Measurements from ENCODE around the gene CHKB.

The CHKB gene

DNA sequence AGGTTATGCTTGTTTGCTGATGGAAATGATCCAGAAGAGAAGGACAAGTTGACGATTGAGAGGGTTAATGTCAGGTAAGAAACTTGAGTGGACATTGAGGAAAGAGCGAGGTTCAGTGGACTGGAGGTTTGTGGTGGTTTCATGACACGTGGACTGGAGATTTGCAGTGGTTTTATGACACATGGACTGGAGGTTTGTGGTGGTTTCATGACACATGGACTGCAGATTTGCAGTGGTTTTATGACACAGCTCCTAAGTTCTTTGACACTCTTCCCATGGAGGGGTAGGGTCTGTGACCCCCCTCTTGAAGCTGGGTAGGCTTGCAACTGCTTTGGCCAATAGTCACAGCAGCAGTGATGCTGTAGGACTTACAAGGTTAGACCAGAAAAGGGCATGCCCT lies 12.5 kb upstream of the CHKB start:
- no peak for DNase-seq

DNA sequence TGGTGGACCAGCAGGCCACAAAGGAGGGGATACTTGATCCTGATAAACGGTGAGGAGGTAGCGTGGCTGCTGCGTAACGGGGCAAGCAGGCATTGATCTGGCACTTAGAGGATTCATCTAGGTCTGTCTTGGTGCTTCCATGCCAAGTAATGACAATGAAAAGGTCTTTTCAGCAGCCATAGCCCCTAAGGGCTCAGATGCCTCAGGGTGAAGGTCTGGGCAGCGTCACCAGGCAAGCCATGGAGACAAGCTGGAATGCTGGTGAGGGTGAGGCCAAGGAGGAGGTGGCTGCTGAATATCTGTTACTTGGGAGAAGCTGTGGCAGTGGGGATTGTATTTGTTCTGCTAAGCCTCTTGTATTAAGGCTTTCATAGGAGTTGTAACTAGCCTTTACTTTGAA lies 4.8 kb upstream of the CHKB start:
- DNase-seq: no peak

DNA sequence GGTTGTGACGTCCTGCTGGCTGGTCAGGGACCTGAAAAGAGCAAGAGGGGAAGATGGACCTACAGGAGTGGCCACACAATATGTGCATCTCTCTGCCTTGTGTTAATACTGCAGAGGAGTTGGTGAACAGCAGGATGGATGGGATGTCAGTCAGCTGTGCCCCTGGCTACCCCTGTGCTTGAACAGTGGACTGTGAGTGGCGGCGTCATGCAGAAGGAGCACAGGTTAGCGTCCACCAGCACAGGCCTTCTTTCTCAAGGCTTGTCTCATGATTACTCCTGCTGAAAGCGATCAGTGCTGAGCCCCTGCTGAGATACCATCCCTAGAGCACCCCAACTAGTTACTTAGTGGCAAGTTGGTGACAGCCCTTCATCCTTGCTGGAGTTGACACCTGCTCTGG lies 3.8 kb upstream of the CHKB start:
- DNase-seq: no peak

DNA sequence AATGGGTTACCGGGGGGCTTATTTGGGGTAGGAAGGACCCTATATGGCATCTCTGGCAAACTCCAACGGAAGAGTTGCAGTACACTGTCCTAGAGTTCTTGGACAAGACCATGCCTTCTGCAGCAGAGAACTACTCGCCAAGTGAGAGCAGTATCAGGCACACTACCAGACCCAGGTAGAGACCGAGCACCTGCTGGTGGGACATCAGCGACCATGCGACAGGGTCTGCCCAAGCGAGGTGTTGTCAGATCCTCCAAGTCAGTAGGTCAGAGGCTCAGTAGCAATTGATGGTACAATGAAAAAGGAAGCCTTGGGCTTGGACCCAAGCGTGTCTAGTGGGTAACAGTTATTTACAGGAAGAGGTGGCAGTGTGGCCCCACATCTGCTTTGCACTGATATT lies 3.1 kb upstream of the CHKB start:
- DNase-seq: no peak

DNA sequence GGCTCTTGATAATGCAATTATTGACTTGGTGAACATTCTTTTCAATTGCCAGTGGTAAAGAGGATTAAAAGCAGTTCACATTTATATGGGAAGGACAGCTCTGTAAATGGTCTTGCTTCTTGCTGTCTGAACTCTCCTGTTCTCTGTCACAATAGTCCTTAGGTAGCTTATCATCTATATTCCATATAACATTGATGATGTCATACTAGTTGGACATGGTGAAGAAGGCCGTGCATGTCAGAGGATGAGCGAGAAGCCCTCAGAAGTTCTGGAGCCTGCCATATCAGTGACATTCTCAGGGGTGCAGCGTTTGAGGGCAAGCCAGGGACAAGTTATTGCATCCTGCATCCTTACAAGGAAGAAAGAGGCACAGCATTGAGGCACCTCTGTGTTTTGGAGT lies 2.6 kb upstream of the CHKB start:
- DNase-seq: no peak

DNA sequence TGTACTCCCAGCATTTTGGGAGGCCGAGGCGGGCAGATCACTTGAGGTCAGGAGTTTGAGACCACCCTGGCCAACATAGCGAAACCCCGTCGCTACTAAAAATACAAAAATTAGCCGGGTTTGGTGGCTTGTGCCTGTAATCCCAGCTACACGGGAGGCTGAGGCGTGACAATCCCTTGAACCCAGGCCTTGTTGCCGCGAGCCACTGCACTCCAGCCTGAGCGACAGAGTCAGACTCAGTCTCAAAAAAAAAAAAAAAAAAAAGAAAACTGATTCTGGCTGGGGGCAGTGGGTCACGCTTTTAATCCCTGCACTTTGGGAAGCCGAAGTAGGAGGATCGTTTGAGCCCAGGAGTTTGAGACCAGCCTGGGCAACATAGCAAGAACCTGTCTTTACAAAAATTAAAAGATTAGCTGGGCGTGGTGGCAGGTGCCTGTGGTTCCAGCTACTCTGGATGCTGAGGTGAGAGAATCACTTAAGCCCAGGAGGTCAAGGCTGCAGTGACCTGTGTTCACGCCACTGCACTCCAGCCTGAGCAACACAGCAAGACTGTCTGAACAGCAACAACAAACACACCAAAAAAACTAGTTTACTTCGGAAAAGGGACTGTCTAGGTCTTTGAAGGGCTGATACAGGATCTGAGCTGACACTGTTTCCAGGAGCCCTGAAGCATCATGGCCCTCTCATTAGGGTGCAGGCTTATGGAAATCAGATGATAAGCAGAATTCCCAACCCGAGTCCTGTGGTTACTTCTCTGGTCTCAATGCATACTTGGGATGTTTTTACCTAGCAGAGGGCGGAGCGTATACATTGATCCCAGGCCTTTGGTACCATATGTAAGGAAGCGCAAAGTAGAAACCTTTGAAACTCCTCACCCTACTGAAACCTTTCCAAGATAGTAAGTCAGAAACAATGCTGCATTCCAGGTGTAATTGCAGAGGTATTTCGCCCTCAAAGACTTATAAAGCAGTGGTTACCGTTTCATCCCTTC lies 1.8 kb upstream of the CHKB start:
- no peak for DNase-seq

DNA sequence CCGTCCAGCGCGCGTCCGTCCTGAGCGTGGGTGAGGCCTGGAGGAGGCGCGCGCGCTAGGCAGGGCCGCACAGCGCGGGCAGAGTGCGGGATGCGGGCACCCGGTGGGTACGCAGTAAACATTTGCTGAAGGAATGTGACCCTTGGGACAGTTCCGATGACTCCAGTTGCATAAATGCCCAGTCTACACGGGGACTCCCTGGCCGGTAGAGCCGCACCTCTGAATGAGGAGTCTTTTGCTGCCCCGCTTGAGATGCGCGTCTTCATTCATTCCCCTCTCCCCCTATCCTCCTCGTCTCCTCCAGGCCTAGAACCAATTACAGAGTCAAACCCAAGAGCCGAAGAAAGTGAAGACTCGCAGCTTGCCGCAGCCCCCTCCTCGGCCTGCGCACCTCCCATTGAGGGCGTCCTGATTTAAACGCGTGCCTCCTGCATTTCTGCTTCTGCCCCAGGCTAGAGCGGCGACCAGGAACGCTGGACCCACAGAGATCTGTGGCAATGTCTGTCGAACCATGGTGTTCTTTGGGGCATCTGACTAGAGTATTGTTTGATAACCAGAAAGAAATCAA lies 729 bp upstream of the CHKB start:
- DNase-seq: no peak

DNA sequence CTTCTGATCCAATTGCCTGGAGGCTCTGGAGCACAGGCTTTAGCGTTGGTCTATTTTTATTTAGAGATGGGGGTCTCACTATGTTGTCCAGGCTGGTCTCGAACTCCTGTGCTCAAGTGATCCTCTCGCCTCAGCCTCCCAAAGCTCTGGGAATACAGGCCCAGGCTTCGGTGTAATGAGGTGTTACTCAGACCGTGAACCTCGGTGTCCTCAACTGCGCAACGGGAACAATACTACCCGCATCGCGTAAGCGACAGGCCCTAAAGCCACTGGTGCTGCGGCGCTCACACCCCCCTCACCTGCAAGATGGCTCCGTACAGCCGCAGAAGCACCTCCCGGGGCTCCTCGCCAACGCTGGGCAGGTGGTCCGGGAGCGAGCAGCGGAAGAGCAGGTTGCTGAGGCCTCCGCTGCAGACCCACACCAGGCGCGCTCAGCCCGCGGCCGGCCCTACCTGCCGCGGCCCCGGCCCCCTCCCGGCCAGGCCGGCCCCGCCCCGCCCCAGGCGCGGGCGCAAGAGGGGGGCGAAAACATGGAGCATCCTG lies 628 bp downstream of the CHKB start:
- no peak for DNase-seq

DNA sequence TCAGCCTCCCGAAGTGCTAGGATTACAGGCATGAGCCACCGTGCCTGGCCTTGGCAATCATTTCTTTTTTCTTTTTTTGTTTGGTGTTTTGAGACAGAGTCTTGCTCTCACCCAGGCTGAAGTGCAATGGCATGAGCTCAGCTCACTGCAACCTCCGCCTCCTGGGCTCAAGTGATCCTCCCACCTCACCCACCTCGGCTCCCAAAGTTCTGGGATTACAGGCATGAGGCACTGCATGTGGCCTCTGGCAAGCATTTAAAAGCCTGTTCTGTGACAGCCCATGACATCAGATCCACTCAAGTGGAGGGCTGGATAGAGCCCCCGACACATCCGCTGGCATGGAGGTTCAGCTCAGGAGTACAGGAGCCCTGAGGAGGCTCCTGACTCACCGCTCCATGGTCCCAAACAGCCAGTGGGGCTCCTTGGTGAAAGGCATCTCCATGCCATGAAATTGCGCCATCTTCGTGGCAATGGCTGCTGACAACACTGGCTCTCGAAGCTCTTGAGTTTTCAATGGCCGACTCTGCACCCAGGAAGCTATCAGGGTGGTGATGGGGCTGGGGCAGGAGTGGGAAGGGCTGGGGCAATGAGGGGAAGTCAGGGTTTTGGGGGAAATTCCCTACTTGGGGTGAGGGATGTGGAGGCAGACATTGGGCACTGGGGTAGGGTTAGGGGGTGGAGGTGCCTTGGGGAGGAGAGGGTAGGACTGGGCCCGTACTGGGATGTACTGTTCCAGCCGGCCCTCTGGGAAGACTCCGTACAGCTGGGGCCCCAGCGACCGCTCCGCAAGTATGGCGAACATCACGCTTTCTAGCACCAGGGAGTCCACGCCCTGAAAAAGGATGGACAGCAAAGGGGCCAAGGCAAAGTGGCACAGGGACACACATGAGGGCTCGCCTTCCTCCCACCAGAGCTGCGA lies 1.4 kb downstream of the CHKB start:
- no peak for DNase-seq

DNA sequence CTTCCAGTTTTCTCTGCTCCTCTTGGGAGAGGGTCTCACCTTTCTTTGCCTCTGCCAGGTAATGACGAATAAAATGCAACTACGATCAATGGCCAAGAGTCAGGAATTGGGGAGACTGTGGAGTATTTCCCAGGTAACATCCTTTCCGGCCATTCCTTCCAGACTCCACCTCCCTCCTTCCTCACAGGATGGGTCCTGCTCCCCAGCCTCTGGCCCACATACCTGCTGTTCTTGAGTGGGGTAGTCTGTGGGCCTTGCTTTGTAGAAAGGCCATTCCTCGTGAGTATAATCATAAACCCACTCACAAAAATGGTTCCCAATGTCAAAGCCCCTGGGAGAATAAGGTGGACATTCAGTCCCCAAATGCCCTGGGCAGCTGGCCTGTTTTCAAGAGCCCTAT lies 2.9 kb downstream of the CHKB start:
- no peak for DNase-seq

DNA sequence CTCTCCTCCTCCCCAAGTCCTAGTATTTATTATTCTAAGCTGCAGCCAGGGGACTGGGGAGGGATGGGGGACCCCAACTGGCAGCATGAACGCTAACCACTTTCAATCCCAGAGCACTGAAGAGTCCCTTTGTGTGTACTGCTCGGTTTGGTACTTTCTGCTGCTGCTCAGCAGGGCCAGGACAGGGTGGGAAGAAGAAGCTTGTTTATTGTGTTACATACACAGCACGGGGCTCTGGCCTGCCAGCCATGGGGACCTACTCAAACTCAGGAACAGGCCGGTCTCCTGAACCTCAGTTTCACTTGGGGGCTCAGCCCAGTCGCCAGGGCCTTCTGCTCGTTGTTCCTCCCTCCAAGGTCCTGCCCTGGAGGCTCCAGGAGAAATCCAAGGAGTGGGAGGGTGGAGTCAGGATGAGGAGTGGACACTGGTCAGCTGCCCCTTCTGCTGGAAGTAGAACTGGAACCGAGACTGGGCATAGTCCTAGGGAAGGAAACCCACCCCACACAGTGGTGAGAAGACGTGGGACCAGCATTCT lies 3.8 kb downstream of the CHKB start:
- DNase-seq: no peak

DNA sequence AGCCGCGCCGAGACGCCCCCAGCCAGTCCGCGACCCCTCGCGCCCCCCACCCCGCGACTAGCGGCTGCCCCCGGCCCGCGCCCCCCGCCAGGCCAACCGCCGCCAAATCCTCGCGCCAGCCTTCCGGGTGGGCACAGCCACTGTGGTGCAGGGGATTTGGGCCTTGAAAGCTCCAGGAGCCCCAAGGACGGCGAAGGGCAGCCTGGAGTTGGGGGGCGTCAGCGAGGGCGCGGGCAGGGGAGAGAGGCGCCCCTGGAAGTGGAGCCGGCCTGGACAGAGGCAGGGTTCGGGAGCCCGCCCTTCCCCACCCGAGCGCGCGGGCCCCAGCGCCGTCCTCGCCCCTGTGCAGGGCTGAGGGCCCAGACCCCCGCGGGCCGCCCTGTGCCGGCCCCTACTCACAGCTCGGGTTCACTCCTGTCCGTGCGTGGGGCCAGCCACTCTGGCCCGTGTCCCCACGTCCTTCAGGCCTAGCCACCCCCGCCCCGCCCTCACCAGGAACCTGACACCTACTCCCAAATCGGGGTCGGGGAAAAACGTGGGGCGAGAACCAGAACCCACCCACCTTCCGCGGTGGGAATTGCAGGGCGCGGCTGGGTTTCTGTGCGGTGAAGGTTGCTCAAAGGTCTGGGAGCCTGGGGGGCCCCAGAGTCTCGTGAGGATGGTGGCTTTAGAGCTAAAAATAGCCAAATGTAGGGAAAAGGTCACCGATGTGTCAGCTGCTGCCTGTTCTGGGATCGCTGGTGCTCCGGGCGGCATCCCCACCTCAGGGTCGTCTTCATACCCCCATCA lies 4.5 kb downstream of the CHKB start, which contains the start of gene CPT1B:
CPT1B (minus strand) TSS at position 441 of the 789 bp plus-strand sequence. CDS start 512 bp downstream, outside the sequence.
- no peak for DNase-seq

DNA sequence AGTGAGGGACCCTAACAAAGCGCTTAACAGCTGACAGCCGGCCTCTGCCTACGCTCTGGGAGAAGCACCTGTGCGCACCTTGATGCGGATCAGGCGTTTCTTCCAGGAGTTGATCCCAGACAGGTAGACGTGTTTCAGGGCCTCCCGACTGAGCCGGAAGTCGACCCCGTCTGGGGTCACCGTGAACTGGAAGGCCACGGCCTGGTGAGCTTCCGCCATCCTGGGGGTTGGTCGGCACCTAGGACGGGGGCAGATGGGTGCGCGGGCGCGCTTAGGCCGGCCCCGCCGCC lies 5.0 kb downstream of the CHKB start:
- no peak for DNase-seq

DNA sequence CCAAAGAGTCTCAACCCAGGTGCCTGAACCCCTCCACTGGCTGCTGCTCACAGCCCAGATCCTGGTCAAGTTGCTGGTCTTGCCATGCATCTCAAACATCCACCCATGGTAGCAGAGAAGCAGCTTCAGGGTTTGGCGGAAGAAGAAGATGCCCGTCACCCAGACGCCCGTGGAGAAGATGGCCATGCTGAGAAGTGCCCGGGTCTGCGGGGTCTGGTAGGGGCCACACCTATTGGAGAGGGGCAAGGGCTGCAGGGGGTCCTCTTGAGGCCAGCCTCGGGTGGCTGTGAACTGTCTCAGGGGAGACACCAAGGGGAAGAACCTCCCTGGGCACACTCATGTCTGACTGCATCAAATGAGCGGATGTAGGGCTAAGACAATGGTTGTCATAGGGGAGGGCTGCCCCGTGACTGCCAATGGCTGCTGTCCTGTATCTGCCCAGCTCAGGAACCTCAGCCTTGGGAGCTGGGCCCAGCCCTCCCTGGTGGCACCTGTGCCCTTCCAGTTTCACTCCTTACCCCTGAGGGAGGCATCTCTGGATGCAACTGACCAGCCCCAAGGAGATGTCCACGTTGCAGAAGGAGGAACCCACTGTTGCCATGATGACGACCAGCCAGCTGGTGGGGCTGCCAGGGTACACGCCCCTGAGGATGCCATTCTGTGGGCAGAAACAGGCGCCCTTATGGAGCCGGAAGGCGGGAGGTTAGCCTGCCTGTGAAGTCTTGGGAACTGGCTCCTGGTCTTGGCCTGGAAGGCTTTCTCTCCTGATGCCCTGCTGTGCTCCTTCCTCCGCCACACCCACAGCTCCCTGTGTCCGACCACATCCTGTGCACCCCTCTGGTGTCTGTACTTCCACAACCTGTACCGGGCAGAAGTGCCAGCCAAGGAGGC lies 5.6 kb downstream of the CHKB start:
- DNase-seq: no peak

DNA sequence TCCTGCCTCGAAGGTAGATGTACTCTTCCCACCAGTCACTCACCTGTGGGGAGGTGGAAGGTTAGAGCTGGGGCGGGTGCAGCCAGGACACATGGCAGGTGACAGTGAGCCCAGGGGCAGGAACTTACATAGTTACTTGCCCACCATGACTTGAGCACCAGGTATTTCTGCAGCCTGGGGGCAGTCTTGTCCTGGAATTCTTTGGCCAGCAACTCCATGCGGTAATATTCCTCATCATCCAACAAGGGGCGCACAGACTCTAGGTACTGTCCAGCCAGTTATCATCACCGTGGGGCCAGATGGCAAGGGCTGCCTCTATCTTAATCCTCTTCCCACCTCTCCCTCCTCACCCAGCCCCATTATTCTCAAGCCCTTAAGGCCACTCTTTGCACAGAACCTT lies 6.6 kb downstream of the CHKB start:
- DNase-seq: no peak

DNA sequence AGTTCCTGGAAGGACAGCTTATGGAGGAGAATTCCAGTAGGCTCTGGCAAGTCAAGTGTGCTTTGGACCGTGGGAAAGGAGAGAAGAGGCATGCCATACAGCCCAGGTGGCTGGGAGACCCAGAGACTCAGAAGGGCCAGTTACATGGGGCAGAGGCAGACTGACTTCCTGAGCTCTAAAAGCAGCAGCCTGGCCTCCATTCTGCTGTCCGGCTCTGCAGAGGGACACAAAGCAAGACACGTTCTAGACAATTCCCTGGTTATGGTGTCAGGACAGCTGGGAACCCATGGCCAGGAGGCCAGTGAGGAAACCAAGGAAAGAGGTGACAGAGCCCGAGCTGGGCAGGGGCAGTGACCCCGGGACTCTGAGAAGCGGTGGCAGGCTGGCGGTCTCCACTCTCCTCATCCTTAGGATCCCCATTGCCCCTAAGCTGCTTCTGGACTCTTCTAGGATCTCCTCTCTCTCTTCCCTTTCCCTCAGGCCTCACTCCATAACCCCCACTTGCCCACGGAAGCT lies 7.2 kb downstream of the CHKB start:
- no peak for DNase-seq

DNA sequence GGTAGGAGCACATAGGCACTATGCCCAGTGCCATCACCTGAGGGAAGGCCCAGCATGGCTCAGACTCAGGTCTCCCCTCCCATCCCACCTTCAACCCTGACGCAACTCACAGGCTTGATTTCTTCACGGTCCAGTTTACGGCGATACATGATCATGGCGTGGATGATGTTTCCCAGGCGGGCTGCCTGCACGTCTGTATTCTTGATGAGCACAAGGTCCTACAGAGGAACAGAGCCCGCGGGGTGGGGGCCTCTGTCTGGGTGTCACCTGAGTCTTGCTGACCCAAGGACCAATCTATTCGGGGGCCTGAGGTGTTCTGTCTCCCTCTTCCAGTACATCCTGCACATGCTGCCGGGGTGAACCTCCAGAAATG lies 8.3 kb downstream of the CHKB start:
- DNase-seq: no peak

DNA sequence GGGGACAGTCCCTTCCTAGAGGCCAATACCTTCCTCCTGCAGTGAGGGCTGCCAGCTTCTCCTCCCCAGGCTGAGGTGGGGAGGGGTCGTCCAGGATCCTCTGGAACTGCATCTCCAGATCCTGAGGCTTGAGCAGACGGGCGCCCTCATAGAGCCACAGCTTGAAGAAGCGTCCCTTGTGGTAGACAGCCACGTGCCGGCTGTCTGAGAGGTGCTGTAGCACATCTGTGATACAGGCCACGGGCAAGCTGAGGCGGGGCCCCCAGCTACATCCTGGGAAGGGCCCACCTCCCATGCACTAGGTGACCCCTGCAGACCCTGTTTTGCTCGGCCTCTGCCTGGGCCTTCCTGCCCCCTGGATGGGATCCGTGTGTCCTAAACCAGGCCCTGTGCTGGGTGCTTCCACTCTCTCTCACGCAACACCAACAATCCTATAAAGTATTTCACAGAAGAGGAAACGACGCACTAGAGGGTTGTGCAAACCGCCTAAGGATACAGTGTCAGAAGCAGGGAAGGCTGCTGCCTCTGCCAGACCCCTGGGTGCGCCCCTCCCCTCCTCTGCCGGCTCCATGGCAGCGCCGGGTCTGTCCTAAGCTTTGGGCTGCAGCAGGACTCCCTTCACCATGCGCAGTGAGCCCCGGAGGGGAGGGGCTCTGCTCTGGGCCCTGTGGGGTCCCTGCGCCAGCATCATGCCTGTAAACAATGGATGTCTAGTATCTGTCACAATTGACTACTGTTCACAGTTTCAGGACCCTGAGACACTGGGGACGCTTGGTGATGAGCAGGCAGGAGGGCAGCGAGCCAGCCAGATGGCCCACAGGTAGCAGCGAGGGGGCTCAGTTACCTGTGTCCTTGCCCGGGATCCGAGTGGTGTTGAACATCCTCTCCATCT lies 8.9 kb downstream of the CHKB start:
- DNase-seq: no peak

DNA sequence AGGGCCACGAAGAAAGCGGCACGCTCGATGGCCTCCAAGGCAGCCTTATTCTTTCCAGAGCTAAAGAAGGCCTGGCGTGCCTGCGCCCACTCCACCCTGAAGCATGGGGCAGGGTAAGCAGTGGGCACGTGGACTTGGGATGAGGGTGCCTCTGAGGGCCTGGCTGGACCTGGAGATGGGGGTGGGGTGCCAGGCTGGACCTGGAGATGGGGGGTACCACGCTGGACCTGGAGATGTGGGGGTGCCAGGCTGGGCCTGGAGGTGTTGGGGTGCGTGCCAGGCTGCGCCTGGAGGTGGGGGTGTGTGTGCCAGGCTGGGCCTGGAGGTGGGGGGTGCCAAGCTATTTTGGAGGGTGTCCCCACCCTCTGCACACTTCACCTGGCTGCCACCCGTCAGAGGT lies 9.7 kb downstream of the CHKB start:
- DNase-seq: no peak

Data from activated CD4-positive, alpha-beta T cell treated with anti-CD3 and anti-CD28 coated beads for 1 hour (primary cell).